Fibroblast of skin of back (primary cell): ENCODE data around the gene DBH.
"Not testable (repeated sequence)": the region's sequence is repeated elsewhere in the genome, so short reads cannot be mapped to it uniquely, and the experiment has no call there.

Experiments used
- DNase-seq: peaks from one replicate; pipeline ENCODE4 v3.0.0-alpha.2; 2013

The DBH gene

DNA sequence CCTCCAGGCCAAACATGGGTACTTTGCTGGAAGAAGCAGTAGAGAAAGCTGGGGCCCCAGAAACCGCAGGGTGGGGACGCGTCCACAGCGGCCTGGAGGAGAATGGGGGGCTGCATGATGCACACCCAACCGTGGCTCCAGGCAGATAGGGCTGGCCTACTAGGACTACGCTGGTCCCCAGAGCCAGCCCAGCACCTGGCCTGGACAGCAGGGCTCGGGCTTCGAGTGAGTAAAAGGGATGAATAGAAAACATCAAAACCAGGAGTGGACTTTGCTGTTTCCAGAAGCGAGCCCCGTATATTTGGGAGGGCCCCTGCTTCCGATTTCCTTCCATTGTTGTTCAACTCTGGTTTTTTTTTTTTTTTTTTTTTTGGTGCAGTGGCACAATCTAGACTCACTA is 30.7 kb downstream of the DBH start:
- DNase-seq, result no peak

DNA sequence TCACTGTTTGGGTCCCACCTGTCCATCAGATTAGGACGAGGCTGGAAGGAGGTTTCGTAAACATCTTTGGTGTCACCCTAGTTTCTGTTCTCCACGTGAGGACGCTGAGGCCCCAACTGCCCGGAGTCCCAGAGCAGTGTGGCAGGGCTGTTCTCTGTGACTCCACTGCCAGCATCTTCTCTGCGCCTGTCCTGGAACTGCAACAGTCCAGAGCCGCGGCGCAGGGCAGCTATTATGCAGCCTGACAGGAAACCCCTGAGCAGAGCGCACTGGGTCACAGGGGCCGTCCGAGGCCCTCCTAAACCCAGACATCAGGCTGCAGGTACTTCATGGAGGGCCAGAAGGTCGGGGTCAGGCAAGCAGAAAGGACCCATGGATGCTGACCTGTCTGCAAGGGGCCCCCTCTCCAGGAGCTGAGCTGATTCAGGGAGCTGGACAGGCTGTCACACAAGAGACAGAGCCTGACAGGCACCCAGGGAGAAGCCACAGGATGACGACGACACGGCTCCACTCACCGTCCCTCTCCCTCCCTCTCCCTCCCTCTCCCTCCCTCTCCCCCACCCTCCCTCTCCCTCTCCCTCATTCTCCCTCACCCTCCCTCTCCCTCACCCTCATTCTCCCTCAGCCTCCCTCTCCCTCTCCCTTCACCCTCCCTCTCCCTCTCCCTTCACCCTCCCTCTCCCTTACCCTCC is 31.7 kb downstream of the DBH start:
- no peak for DNase-seq

DNA sequence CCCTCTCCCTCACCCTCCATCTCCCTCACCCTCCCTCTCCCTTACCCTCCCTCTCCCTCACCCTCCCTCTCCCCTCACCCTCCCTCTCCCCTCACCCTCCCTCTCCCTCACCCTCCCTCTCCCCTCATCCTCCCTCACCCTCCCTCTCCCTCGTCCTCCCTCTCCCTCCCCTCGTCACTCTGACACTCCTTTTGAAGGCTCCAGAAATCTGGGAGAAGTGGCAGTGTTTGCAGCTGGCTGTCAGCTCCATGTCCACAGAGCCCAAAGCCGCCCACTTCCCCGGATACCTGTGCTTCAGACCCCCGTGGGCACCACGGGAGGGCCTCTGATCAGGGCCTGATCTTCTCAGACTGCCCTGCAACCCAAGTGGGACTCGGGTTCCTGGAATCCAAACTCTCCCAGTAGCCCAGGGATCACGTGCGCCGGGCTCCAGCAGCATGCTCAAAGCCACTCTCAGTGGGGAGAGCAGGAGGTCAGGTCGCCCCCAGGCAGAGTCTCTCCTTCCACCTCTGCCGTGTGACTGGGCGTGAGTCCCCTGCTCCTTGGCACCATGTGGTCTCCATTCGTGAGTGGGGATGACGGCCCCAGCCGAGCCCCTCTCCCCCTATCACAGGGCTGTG is 33.1 kb downstream of the DBH start:
- DNase-seq, result no peak

DNA sequence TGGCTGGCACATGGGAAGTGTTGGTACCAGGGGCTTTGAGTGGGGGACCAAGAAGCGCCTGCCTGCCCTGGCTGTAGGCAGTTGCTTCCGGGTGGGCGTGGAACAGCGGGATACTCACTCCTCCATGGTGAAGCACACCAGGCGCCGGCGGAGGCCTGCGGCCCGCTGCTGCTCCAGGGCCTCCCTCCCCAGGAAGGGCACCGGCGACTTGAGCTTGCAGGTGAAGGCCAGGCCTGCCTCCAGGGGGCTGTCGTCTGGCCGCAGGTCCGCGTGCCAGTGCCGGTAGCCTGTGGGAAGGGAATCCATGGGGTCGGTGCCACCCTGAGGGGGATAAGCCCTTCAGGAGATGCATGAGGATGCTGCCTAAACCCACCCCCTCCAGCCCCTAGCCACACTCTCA is 34.3 kb downstream of the DBH start:
- no peak for DNase-seq

DNA sequence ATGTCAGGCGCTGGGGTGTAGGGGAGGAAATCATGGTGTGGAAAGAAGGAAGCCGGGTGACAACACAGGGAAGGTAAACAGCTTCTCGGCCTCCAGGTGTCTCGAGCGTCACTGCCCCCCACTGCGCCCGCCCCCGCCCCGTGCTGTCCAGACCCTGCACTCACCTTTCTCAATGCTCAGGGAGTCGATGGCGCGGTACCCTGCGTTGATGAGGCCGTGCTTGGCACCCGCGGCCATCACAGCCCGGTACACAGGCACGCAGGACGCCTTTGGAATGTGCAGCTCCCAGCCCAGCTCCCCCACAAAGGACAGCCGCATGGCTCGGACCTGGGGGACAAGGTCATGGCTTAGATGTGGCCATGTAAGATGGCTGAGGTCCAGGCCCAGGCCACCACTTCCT is 35.2 kb downstream of the DBH start:
- no peak for DNase-seq

DNA sequence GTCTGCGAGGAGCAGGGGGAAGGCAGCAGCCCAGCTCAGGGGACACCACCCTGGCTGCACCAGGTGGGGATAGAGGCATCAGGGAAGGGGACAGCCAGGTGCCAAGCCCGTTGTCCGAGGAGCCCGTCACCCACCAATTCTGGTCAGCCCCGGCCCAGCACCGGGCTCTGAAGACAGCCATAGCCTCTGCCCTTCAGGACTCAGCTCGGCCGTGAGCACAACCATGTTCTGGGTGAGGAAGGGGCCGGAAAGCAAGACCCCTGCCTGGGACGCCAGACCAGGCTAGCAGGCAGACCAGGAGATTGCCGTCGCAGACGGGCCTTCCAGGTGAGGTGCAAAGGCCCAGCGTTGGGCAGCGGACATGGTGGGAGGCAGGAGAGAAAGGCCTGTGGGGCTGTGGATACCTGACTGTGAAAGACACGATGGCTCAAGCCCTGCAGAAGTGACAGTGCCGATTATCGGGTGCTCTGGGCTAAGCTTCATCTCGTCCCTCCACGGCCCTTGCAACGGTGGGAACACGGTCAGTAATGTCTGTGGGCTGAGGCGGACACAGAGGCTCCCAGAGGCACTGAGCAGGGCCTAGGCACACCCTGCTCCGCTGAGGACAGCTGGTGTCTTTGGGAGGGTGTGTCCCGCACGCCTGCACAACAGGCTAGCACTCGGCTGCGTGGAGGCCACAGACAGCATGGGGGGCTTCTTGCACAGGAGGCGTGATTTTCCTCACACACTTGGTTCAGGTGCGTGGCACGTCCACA is 36.5 kb downstream of the DBH start:
- DNase-seq, result no peak

DNA sequence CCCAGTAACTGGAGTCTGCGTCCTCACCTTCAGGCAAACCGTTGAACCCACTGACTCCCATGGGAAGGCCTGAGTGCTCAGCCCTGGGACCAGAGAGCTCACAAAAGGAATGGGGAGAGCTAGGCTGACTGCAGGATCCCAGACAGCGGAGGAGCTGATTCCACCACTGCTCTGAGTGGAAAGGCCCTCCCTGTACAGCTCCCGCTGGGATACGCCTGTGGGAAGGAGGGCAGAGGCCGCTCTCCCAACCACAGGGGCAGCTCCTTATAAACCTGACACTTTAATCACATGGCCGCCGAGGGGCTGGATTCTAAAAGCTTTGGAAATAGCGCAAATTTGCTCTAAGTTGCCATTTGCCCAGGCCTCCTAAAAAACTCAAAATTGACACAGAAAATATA is 37.1 kb downstream of the DBH start:
- DNase-seq, result no peak

DNA sequence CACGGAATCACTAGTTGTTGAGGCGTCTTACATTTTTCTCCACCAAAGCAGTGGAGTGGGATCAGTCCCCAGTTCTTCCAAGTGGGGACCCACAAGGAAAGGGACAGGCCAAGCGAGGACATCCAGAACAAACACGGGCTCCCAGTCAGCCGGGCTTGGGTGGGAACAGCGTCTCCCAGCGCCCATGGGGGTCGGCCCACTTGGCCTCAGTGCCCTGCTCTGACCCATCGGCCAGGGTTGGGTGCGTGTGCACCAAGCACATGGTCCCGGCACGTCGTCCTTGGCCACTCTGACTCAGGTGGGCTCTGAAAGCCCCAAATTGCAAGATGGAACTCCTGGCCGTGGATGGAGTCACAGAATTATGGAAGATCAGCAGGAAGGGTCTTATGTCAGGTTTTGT is 37.9 kb downstream of the DBH start:
- DNase-seq, result no peak

DNA sequence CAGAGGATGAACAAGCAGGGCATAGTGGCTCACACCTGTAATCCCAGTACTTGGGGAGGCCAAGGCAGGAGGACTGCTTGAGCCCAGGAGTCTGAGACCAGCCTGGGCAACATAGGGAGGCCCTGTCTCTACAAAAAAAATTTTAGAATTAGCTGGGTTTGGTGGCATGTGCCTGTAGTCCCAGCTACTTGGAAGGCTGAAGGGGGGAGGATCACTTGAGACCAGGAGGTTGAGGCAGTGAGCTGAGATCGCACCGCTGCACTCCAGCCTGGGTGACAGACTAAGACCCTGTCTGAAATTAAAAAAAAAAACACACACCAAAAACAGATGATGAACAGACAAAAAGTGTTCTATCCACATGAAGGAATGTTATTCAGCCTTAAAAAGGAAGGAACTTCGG is 39.6 kb downstream of the DBH start:
- not testable (repeated sequence) for DNase-seq

DNA sequence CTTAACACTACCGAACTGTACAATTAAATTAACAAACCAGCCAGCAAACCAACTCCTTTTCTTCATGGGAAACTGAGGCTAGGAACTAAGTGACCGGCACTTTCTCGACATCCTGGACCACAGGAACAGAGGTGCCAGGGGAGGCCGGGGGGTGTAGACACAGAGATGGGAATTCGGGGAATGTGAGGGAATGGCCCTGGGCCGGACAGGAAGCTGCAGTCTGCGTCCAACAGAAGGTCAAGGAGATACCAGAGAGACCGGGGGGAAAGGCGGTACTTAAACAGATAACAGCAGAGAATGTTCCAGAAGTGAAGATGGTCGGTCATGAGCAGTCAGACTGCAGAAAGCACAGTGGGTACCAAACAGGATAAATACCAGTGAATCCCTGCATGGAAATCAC is 40.3 kb downstream of the DBH start:
- DNase-seq, result no peak

DNA sequence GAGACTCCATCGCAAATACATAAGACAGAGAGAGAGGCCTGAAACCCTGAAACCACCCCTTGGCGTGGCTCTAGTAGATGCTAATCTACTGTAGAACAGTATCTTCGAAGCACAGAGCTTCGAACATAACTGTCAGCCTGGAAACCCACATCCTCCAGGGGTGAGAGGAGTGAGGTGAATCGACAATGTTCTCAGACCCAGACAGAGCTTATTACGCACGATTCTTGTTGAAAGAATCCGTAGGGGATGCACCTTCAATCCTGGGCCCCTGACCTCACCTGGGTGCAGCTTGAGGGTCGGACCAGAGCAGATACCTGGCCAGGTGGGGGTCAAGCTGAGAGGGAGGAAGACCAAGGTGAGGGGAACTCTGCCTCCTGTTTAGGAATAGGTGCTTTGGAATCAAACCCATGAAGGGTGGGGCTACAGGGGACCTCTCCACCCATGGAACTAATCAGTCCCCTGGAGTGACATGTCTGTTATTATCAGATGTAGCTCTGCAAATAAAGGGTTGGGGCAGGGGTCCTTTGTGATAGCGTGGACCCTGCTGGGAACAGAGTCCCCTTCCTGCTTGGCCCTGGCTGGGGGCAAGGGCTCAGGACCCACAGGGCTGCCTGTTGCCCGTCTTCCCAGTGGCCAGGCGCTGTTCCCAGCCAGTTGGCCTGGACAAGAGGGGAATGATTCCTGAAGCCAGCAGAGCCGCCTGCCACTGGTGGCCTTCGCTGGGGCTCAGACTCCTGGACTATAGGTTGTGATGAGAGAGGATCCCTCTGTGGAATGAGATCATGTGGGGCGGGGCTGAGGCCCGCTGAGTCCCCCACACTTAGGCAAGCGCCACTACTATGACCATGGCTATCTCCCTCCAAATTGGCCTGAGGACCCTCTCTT is 41.2 kb downstream of the DBH start:
- DNase-seq, result no peak

DNA sequence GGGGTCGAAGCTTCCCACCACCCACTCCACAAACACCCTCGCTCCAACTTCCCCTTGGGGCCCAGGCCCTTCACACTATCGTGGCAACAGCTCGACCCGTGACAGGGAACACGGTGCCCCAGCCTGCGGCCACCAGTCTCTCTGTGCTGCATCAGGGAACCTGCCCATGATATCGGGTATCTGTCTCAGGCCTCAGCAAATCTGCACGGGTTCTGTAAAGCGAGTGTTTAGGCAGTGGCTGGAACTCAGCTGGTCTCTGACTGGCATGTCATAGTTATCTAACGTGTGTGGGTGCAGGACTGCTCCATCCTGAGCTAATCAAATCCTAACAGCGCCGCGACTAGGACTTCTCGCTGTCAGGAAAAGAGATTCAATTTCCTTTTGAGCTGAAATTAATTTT is 42.9 kb downstream of the DBH start:
- no peak for DNase-seq

DNA sequence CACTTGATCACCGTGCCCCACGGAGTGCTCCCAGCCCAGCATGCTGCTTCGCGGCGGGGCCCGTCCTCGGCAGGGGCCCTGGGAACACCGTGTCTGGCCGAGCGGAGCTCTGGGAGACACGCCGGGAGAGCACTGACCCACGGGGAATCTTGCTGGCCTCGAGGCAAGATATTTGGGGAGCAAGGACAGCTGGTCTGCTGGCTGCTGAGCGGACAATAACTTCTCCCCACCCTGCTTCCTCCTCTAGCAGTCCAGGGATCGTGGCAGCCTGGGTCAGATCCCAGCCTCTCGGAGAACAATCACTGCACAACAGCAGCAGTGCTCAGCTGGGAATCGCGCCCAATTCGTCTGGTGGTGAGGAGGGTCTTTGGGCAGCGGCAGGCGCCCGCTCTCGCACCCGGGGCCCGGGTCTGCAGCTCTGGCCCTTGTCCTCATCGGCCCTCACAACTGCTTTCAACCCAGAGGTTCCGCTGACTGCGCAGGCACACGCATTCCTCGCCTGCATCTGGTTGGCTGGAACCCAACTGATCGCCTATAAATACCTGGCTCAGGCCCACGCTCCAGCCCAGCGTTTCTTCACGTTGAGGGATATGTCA is 43.4 kb downstream of the DBH start:
- no peak for DNase-seq

DNA sequence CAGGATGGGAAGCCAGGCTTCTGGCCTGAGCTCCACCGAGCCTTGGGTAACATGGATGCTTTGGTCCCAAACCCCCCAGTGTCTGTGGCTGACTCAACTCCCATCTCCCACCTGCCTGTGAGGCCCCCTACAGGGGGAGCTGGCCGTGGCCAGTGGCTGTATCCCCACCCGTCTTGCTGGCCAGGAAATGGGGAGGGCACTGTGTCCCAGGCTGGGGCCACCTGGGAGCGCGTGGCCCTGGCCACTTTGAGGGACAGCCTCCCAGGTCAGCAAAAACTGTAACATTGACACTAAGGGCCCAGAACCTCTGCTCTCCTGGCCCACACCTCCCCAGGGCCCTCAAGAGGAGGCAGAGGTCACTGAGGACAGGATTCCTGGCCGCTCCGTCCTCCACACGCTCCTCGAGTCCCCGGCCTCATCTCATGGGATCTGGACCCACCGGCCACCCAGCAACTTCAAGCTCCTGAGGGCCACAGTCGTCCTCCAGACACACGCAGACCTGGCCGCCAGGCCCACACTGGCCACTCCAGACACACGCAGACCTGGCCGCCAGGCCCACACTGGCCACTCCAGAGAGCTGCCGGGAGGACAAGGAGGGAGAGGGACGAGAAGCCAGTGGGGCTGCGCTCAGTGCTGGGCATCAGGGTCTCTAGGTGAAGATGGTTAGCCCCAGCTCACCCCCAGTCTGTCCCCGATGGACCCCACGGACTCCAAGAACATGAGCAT is 44.2 kb downstream of the DBH start:
- no peak for DNase-seq

DNA sequence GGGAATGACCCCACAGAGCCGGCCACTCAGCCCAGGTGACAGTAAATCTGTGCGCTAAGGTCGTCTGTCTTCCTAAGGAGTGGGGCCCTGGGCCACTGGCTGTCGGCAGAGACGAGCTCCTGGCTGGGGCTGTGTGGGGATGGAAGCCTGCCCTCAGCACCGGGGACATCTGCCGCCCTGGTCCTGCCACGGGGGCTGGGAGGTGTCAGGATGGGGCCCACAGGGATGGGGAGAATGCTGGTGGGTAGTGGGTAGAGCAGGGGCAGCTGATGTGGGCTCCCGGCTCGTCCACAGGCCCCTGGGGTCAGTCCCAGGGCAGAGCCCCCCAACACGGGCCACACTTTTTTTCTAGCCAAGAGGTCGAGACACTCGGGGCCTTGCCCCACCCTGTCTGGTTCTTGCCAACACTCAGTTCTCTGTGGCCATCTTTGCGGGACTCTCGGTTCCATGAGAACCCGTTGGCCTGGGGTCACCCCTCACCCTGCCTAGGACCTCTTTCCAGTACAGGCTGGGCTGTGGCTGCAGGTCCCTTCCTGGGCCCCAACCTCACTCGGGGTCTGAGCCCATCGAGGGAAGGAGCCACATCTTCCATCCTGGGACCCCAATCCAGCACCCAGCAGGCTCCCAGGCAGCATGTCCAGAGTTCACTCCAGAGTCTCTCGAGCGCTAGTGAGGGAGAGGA is 45.0 kb downstream of the DBH start:
- DNase-seq, result no peak

DNA sequence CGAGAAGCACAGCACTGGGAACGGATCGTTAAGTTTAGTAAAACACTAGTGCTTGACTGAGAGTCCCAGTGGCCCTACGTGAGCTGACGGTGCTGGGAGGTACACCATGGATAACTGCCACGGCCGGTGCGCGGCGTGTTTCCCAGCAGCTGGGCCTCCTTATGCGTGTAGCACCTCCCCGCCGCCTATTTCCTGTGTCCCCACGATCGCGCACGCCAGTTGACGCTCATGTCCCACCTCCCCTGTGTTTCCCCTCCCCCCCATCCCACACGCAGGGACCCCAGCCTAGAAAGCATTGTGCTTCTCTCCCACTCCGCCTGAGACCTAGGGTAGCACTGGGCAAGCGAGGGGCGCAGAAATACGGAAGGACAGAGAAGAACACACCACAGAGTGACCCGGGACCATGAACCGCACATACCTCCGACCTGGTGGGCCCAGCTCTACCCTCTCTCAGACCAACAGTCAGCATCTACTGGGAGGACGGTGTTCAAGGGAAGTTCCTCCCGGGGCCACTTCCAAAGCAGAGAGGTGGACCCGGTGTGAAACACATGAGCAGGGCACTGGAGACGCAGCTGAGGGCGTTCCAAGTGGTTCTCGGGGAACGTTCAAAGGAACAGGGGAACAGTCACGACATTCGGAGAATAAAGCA is 45.6 kb downstream of the DBH start:
- no peak for DNase-seq

DNA sequence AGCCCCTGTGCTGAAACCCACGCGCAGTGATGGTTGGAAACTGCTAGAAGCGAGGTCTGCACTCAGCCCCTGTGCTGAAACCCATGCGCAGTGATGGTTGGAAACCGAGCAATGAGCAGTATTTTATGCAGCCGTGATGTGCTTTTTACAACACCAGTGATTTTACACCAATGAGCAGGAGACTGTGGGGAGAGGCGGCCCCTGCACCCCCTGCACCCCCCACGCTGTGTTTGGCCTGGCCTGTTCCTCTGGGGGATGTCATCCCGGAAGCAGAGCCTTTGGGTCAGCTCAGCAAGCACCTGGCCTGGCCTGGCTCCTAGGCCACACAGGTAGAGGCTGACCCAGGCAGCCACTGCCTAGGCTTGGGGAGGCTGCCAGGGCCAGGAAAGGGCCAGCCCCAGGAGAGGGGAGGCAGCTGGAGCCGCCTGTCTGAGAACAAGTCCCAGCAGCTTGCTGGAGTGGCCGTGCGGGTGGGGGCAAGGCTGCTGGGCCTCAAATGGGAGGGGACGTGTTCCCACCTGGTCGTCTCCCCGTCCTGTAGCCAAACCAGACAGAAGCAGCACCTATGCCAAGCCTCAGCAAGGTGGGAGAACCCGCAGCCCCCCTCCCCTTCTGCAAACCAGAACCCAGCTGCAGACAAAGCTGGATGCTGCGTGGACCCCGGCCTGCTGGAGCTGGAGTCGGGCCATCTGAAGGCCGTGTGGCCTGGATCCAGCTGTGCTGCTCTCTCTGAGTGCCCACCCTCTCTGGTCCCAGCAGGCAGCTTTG is 46.8 kb downstream of the DBH start:
- DNase-seq, result no peak

DNA sequence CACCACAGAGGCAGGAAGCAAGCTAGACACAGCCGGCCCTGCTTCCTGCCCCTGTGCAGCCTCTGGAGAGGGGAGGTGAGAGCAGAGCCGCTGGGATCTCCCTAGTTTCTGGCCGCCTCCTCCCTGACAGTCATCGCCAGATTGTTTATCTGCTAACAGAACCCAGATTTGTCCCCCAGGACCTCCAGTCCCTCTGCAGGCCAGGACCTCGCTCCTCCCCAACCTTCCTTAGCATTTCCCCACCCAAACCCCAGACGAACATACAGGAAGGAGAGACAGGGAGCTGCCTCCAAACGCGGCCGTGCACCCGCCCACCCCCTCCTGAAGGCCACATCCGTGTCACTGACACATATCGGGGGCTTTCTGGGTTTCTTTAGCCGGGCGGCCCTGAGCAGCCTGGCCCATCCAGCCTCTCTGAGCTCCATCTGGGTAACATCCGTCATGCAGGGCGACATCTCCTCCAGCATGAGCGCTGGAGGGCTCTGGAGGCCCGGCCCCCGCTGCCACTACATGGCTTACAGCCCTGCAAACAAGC is 47.5 kb downstream of the DBH start:
- peak; percentile 61 for DNase-seq

DNA sequence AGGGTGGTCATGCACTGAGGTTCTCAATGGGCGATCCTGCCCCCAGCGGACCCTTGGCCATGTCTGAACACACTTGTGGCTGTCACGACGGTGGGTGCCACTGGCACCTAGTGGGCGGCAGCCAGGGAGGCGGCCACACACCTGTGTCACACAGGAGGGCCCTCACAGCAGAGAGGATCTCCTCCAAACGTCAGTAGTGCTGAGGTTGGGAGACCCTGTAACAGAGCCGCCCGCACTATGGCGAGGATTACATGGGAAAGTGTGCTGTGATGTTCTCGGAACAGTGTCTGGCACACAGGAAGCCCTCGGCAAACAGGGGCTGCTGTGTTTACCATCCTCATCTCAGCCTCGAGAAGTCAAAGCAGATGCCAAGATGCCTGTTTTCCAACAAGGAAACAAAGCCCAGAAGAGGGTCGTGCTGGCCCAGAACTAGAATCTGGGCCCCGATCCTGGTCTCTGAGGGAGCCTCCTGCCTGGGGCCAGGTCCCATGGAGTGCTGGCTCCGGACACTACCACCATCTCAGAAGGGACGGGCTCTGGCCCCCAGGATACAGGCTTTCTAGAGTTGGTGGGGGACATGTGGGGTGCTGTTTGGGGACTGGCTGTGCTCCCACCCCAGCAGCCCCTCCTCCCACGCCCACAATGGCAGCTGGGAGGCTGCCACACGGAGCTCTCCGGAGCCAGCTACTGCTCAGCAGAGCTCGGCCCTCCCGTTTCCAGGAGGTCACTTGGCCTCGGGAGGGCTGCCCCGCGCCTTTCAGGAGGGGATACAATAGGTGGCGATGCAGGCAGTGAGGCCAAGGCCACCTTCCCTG is 48.2 kb downstream of the DBH start:
- DNase-seq, result no peak
